Cardiac muscle cell (in vitro differentiated cells and primary cell): Measurements from ENCODE around the gene CAMSAP2. TPM values are rescaled to one million over a fixed set of nuclear protein-coding genes. Genes with fewer than 3 reads are reported as not detected.
"Not testable (repeated sequence)": the region's sequence is repeated elsewhere in the genome, so short reads cannot be mapped to it uniquely, and the experiment has no call there.

ENCODE experiments used
- DNase-seq, 2 donors: peaks; one replicate each; pipeline versions ENCODE4 v3.0.0 to v3.0.0-alpha.2; 2010 to 2017; ENCODE audit warnings: low read depth in 1 of 2, low spot score in 1 of 2
- H3K27ac ChIP-seq: fragments of 200-600 bp; sonication (generic); 2 replicates; pipeline ENCODE4 v1.5.1; 2016
- H3K27me3 ChIP-seq: fragments of 200-600 bp; sonication (generic); 2 replicates; pipeline ENCODE4 v1.6.0; 2016; ENCODE audit warnings: control low read depth
- H3K36me3 ChIP-seq: fragments of 200-600 bp; sonication (generic); 2 replicates; pipeline ENCODE4 v1.5.1; 2016; ENCODE audit warnings: control low read depth
- H3K4me1 ChIP-seq: fragments of 200-600 bp; sonication (generic); 2 replicates; pipeline ENCODE4 v1.8.1; 2017; ENCODE audit warnings: low read depth, mild to moderate bottlenecking, mixed run types
- H3K4me3 ChIP-seq: fragments of 200-600 bp; sonication (generic); 2 replicates; pipeline ENCODE4 v1.5.1; 2016; ENCODE audit warnings: mild to moderate bottlenecking
- H3K9me3 ChIP-seq: fragments of 200-600 bp; sonication (generic); 2 replicates; pipeline ENCODE4 v1.5.1; 2017; ENCODE audit warnings: low read depth, mild to moderate bottlenecking, control low read depth
- CTCF ChIP-seq: IDR thresholded peaks from 2 replicates; pipeline ENCODE4 v1.5.1; 2012; ENCODE audit warnings: low read depth, mild to moderate bottlenecking, low read length
- polyA plus RNA-seq: library from polyadenylated mRNA; unstranded; fragments of >200 nt; fragmentation: Nextera tagmentation; extraction: Ambion mirVana; gene quantifications from 2 replicates; pipeline ENCODE4 v1.2.1, GENCODE V29; 2016
- total RNA-seq: library from RNA; depleted of rRNA; stranded (reverse); fragments of >200 nt; gene quantifications from 2 replicates; pipeline ENCODE4 v1.2.3, GENCODE V29; 2016

CAMSAP2 gene
- total and polyA plus RNA-seq, 2 experiments from 2014 or later, result 12.6 to 22.8 TPM

DNA sequence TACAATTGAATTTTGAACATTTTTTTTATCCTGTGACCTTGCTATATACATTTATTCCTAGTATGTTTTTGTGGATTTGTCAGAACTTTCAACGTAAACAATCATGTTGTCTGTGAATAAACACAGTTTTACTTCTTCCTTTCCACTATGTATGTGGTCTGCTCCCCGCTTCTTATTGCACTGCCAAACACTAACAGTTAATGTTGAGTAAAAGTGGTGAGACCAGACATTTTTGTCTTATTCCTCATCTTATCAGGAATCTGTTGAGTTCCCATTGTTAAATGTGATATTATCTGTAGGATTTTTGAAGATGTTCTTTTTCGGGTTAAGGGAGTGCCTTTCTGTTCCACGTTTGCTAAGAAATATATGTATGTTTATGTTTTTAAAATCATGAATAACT is 45.9 kb downstream of the CAMSAP2 start:
- Histone ChIP-seq H3K4me3 (no peak overlapping the region), H3K27me3 (no peaks in the 10 kb centered on the region), H3K27ac (no peak overlapping the region), H3K9me3 (no peaks in the 10 kb centered on the region), H3K36me3 (peaks cover 4% of the 10 kb centered on the region), H3K4me1 (peaks cover 7% of the 10 kb centered on the region)
- TF ChIP-seq CTCF, result no peak
- DNase-seq, result no peak

DNA sequence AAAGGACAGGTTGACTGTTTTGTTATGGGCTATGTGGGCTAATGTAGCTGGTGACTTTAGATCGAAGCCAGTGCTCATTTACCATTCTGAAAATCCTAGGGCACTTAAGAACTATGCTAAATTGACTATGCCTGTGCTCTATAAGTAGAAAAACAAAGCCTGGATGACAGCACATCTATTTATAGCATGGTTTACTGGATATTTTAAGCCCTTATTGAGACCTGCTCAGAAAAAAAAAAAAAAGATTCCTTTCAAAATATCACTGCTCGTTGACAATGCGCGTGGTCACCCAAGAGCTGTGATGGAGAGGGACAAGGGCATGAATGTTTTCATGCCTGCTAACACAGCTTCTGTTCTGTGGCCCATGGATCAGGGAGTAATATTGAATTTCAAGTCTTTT is 48.1 kb downstream of the CAMSAP2 start:
- no peak overlapping the region for H3K4me3 ChIP-seq
- peak overlapping the region; percentile 84 for H3K27ac ChIP-seq
- H3K4me1 ChIP-seq, result peaks cover 7% of the 10 kb centered on the region
- TF ChIP-seq CTCF, result no peak
- peak in 1 of 2 donors; percentile 57 for DNase-seq
- H3K36me3 ChIP-seq, result peaks cover 4% of the 10 kb centered on the region
- no peaks in the 10 kb centered on the region for H3K27me3 ChIP-seq
- H3K9me3 ChIP-seq, result no peaks in the 10 kb centered on the region

DNA sequence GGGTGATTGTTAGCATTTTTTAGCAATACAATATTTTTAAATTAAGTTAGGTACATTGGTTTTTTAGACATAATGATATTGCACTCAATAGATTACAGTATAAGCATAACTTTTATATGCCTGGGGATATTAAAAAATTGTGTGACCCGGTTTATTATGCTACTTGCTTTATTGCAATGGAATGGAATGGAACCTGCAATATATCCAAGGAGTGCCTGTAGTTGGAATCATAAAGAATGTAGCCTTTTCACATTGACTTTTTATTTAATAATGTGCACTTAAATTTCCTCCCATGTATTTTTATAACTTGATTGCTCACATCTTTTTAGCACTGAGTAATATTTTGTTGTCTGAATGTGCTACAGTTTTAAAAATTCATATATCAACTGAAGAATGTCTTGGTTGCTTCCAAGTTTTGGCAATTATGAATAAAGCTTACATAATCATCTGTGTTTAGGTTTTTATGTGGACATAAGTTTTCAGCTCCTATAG is 49.2 kb downstream of the CAMSAP2 start:
- Histone ChIP-seq H3K36me3 (peaks cover 1% of the 10 kb centered on the region), H3K4me1 (peaks cover 7% of the 10 kb centered on the region)
- no peak for TF ChIP-seq CTCF

DNA sequence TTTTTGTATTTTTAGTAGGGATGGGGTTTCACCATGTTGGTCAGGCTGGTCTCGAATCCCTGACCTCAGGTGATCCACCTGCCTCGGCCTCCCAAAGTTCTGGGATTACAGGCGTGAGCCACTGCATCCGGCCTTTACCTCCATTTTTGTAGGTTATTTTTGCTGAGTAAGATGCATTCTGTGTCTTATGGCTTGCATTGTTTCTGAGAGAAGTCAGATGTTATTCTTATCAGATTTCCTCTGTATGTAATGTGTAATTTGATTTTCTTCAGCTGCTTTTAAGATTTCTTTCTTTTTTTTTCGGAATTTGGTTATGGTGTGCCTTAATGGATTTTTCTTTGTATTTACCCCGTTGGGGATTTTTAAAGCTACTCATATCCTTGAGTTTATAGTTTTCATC is 52.3 kb downstream of the CAMSAP2 start:
- not testable (repeated sequence) for H3K4me1 ChIP-seq, H3K4me3 ChIP-seq, DNase-seq, H3K27me3 ChIP-seq, H3K27ac ChIP-seq, H3K9me3 ChIP-seq, H3K36me3 ChIP-seq

More for the DNA sequence above, 49.2 kb downstream of the CAMSAP2 start:
- DNase-seq, result no peak
- Histone ChIP-seq H3K27me3 (no peaks in the 10 kb centered on the region), H3K27ac (peak overlapping the region; percentile 84), H3K9me3 (no peaks in the 10 kb centered on the region), H3K4me3 (no peak overlapping the region)

DNA sequence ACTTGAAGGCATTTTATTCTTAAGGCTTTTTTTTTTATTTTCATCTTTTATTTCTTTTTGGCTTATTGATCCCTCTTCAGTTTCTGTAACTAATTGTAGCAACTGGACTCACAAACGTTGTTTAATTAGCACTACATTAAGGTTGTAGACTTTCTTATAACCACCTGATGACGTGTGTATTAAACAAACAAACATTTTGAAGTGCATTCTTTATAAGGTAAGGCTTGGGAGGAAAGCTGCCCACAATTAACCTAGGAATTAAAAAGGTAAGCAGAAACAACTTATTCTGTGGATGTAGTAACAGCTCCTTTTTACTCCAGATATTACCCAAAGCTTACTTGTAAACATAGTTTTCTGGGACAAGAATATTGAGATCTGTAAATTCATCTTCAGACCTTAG is 55.0 kb downstream of the CAMSAP2 start:
- Histone ChIP-seq H3K36me3 (no peaks in the 10 kb centered on the region), H3K4me3 (no peak overlapping the region), H3K27ac (no peak overlapping the region), H3K9me3 (no peaks in the 10 kb centered on the region), H3K4me1 (no peaks in the 10 kb centered on the region), H3K27me3 (no peaks in the 10 kb centered on the region)
- TF ChIP-seq CTCF, result no peak
- no peak for DNase-seq

GRCh38 chr1:200794506-200795065 is 55.9 kb downstream of the CAMSAP2 start:
- no peaks in the 10 kb centered on the region for H3K9me3 ChIP-seq
- no peaks in the 10 kb centered on the region for H3K4me1 ChIP-seq
- H3K4me3 ChIP-seq, result no peak overlapping the region
- H3K27ac ChIP-seq, result peak overlapping the region; percentile 35
- TF ChIP-seq CTCF, result no peak
- no peaks in the 10 kb centered on the region for H3K27me3 ChIP-seq
- DNase-seq, result no peak
- no peaks in the 10 kb centered on the region for H3K36me3 ChIP-seq
